GM12872 (cell line): ENCODE data around the gene ACTN1.

Source experiments
- CTCF ChIP-seq: IDR thresholded peaks from 3 replicates; pipeline ENCODE4 v1.5.1; 2011; ENCODE audit warnings: low read depth, mild to moderate bottlenecking, low read length, moderate library complexity; ENCODE audit not compliant: insufficient read depth

ACTN1 gene

GRCh38 chr14:68978172-68978911 lies 760 bp downstream of the ACTN1 start:
- no peak for TF ChIP-seq CTCF

- no peak for TF ChIP-seq CTCF
Measured at GRCh38 chr14:68977718-68978171, 1.4 kb downstream of the ACTN1 start.

GRCh38 chr14:68977180-68977717 lies 1.9 kb downstream of the ACTN1 start:
- TF ChIP-seq CTCF: no peak

- TF ChIP-seq CTCF: no peak
Measured at GRCh38 chr14:68976160-68977067, 2.7 kb downstream of the ACTN1 start.

- no peak for TF ChIP-seq CTCF
Measured at GRCh38 chr14:68975667-68976066, 3.4 kb downstream of the ACTN1 start.

GRCh38 chr14:68974759-68975347 lies 4.2 kb downstream of the ACTN1 start:
- TF ChIP-seq CTCF: no peak

GRCh38 chr14:68973639-68974038 lies 5.5 kb downstream of the ACTN1 start:
- no peak for TF ChIP-seq CTCF
